ENCODE results near the gene ZBTB49.

ZBTB49 gene

DNA sequence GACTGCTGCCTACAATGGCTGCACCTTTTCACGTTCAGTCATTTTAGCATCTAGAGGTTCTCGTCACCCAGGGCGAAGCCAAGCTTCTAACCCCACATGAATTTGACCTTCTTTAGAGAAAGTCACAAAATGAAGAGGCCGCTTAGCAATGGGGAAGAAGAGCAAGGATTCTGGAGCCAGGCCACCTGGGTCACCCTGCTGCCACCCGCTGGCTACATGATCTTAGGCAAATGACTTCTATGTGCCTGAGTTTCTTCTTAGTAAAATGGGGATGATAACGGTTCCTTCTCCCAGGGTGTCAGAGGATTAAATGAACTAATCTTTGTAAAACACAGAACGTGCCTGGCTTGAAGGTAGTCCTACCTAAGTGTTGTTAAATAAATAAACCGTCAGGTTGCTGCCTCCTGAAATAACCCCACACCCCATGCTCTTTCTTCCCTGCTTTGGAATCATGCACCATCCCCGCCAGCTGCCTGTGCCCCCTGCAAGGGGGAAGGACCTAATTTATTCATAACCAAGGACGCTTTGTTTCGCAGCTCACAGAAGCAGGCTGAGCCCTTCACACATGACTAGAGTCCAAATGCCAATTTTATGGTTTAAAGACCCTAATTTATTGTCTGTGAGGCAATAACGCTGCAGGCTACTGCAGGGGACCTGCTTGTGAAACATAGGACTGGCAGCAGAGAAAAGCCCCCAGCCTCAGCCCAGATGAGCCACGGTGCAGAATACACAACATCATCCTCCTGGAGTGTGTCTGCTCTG lies 68.2 kb downstream of the ZBTB49 start:
- no peak for DNase-seq (ENCODE audit: low read depth, low spot score)

DNA sequence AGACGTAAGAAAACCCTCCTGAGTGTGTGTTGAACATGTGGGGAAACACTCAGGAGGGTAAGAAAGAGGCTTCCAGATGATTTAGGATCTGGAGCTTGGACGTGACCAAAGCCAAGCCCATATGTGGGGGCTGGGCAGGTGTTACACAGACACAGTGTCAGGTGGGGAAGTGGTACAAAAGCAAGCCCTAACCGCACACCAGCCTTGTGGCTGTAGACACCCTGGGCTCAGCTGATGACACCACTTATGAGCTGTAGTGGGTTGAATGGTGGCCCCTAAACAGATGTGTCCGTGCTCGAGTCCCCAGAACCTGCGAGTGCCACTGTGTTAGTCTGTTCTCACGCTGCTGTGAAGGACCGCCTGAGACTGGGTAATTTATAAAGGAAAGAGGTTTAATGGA lies 71.8 kb downstream of the ZBTB49 start:
- DNase-seq (ENCODE audit: low read depth, low spot score): no peak

DNA sequence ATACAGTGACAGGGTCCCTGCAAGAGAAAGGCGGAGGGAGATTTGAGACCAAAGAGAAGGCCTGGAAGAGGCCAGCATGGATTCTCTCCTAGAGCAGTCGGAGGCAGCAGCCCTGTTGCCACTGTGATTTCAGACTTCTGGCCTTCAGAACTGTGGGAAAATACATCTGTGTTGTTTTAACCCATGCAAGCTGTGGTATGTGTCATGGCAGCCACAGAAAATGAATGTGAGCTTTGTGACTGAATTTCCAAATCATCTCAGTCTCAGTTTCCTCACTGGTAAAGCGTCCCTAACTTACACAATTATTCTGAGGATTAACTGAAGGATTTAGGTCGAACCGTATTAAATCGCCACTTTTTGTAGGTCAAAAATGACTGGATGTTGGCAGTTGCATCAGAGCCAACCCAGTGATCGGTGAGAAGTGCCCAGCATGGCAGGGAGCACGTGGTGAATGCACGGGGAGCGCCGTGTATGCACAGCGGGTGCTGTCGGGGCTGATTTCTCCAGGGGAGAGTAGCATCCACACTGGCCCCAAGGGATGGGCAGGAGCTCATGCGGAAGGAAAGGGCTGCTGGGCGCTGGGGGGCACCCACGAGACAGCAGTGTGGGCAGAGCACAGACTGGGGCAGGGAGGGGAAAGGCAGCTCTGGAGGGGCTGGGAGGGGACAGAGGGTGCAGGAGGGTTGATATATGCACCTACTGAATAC lies 73.1 kb downstream of the ZBTB49 start:
- DNase-seq (ENCODE audit: low read depth, low spot score): no peak

DNA sequence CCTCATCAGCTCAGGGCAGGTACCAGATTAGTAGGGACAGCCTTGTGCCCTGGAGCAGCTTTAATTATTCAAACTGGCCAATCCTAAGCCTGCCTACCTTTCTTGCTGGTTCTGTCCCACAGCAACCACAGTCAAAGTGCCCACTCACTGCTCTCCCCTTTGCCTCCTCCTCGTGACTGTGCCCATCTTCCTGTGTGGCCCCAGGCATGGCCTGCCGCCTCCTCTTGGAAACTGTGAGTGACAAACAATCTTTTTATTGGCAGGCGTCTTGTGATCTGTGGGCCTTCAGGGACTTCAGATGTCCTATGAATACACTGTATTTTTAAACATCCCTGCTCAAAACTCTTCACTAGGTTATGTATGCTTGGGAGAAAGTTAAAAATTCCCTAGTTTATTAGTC lies 74.0 kb downstream of the ZBTB49 start:
- no peak for DNase-seq (ENCODE audit: low read depth, low spot score)

DNA sequence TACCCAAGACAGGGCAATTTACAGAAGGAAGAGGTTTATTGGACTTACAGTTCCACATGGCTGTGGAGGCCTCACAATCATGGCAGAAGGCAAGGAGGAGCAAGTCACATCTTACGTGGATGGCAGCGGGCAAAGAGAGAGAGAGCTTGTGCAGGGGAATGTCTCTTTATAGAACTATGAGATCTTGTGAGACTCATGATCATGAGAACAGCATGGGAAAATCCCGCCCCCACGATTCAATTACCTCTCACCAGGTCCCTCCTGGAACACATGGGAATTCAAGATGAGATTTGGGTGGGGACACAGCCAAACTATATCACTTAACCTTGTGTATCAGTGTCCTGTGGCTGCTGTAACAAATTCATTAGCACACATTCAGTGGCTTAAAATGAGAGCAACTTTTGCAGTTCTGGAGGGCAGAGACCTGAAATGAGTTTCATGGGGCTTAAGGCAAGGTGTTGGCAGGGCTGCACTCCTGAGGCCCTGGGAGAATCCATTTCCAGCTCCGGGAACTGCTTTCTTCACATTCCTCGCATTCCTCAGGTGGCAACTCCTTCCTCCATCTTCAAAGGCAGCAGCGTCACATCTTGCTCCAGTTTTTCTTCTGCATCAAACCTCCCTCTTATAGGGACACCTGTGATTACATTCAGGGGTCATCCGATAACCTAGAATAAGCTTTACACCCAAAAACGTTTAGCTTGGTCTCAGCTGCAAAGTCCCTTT lies 74.6 kb downstream of the ZBTB49 start:
- no peak for DNase-seq (ENCODE audit: low read depth, low spot score)

DNA sequence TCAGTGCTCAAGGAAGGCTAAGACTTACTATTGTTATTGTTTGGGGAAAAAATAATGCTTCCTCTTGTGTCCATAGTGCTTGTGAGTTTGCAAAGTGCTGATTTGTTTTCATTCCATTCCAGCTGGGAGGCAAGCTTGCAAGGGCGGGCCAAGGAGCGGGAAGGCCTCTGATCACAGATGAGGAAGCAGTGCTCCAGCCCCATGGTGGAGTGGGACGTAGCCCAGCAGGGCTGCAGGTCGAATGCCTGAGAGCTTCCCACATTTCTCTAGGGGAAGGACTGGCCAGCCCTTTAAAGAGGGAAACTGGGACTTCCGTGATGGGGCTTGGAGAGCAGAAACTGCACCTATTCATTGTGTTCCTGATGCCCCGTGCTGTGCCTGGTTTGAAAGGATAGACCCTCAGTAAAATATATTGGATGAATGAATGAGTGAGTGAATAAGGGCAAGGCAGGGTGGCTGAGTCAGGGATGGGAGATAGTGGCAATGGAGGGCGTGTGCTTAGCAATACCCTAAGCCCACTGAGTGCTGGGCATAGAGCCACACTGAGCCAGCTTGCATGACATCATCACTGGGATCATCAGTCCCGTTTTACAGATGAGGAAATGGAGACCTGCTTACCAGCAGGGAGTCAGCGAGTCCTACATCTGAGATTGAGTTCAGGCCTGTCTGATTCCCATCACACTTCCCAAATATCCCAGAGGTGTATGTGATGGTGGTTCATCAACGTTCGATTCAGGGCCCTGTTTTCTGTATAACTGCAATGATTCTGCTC lies 78.9 kb downstream of the ZBTB49 start:
- no peak for DNase-seq (ENCODE audit: low read depth, low spot score)
